AG04450 (cell line): ENCODE data around the gene TSPAN6. TPM values are rescaled to one million over a fixed set of nuclear protein-coding genes. Genes with fewer than 3 reads are reported as not detected.

ENCODE experiments used
- CTCF ChIA-PET: fragments of 300-600, 350-600 bp; formaldehyde crosslinking; extraction: SDS; loops from one replicate; lab custom pipeline; 2022; ENCODE audit warnings: antibody characterized with exemption, inconsistent platforms; lab: Charles Lee
- POLR2A ChIA-PET: fragments of 350-600 bp; formaldehyde crosslinking; extraction: SDS; loops from one replicate; lab custom pipeline; 2021; ENCODE audit warnings: antibody characterized with exemption, inconsistent platforms; lab: Yijun Ruan, JAX
- DNase-seq: peaks from one replicate; pipeline ENCODE4 v3.0.0-alpha.2; 2011; ENCODE audit warnings: low read depth, low spot score
- H3K27ac ChIP-seq: one replicate; pipeline ENCODE4 v1.5.1; 2012; ENCODE audit warnings: low read depth, low read length, control low read depth
- H3K27me3 ChIP-seq: one replicate; pipeline ENCODE4 v1.6.0; 2012; ENCODE audit warnings: low read length; ENCODE audit not compliant: control insufficient read depth, insufficient read depth
- H3K4me3 ChIP-seq: 2 replicates; pipeline ENCODE4 v1.5.1; 2011; ENCODE audit warnings: mild to moderate bottlenecking, low read depth, low read length, control low read depth
- H3K9me3 ChIP-seq: 2 replicates; pipeline ENCODE4 v1.5.1; 2012; ENCODE audit warnings: low read length; ENCODE audit not compliant: control insufficient read depth, insufficient read depth
- polyA plus RNA-seq: library from polyadenylated mRNA; depleted of rRNA; stranded (reverse); fragments of >200 nt; gene quantifications from 2 replicates; pipeline ENCODE4 v1.2.3, GENCODE V29; 2011
- TF ChIP-seq, protein P1 (sequence below): IDR thresholded peaks from 2 replicates; pipeline ENCODE4 v1.5.1; 2011; ENCODE audit warnings: low read depth, low read length, control low read depth, inconsistent platforms

TSPAN6 gene
- polyA plus RNA-seq, 1 experiment, result 49.1 TPM

DNA sequence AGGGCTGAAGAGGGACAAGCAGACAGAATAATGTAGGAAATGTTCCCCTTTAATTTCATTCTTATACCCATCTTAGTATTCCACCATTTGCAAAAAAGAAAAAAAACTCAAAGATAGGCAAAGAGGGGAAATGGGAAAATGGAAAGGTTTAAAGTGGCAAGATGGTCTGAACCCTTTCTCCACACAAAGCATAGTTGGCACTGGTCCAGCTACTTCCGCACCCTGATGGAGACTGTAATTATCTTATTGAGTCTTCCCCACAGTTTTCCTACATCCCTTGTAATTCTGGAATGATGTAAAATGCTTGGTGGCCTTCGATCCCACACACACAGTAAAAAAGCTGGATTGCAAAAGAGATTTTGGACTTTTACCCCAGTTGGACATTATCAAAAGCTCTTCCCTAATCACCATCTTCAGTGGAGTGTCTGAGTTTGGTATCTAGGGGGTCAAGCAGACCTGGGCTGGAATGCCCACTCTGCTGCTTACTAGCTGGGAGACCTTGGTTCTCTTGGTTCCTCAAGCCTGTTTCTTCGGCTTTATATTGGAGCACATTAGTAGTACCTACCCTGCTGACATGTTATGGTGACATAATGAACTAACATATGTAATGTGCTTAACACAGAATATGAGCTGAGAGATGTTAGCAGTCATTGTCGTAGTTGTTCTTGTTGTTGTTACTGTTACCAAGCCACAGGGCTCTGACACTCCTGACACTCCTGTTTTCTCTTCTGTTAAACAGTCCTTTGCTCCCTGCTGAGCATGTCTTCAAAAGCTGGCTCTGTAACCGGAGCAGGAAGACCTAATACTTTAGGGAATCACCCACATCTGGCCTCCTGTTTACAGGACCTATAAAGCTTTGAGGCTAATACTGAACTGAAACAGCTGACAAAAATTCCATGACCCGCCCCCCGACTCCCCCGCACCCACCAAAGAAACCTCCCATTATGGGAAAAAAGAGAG is 12.1 kb upstream of the TSPAN6 start:
- no peaks in the 10 kb centered on the region for H3K27me3 ChIP-seq
- DNase-seq, result peak; percentile 55
- no peaks in the 10 kb centered on the region for H3K9me3 ChIP-seq
- TF ChIP-seq, protein P1, sequence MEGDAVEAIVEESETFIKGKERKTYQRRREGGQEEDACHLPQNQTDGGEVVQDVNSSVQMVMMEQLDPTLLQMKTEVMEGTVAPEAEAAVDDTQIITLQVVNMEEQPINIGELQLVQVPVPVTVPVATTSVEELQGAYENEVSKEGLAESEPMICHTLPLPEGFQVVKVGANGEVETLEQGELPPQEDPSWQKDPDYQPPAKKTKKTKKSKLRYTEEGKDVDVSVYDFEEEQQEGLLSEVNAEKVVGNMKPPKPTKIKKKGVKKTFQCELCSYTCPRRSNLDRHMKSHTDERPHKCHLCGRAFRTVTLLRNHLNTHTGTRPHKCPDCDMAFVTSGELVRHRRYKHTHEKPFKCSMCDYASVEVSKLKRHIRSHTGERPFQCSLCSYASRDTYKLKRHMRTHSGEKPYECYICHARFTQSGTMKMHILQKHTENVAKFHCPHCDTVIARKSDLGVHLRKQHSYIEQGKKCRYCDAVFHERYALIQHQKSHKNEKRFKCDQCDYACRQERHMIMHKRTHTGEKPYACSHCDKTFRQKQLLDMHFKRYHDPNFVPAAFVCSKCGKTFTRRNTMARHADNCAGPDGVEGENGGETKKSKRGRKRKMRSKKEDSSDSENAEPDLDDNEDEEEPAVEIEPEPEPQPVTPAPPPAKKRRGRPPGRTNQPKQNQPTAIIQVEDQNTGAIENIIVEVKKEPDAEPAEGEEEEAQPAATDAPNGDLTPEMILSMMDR, result no peak
- ChIA-PET POLR2A (interaction anchor here (0.8 to 1.9 kb wide), 4 partner anchors 12 to 36 kb away, joined by 4 to 11 read pairs (median 4); partner anchors contain the start of gene TSPAN6), CTCF (interaction anchor here (0.6 to 5.5 kb wide), 5 partner anchors 12 to 137 kb away, joined by 3 to 47 read pairs (median 6); partner anchors contain the start of gene TSPAN6)
- H3K4me3 ChIP-seq, result peak overlapping the region; percentile 32; the same call in 1 of the 2 replicates
- H3K27ac ChIP-seq, result peak overlapping the region; percentile 94

DNA sequence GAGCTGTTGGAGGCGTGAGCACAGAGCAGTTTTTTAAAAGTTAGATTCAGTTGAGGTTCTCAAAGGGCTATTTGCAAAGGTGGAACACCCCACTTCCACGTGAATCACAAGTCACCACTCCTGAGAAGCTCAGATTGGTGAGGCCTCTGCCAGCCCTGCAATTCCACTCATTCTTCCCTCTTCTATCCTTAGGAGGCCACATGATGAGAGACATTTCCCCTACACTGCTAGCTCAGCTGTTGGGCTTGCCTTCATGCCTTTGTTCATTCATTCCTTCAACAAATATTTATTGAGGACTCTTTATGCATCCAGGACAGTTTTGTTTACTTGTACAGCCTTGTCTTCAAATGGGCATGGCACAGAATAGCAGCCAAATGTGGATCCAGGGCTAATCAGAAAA is 11.1 kb upstream of the TSPAN6 start:
- H3K4me3 ChIP-seq, result no peak overlapping the region
- no peak for DNase-seq
- H3K27me3 ChIP-seq, result no peaks in the 10 kb centered on the region
- TF ChIP-seq, protein P1, result no peak
- POLR2A ChIA-PET, result no interaction called here
- H3K27ac ChIP-seq, result peak overlapping the region; percentile 52
- no peaks in the 10 kb centered on the region for H3K9me3 ChIP-seq
- CTCF ChIA-PET, result interaction anchor here (0.5 to 5.5 kb wide), 5 partner anchors 11 to 136 kb away, joined by 3 to 47 read pairs (median 3); partner anchors contain the start of gene TSPAN6

DNA sequence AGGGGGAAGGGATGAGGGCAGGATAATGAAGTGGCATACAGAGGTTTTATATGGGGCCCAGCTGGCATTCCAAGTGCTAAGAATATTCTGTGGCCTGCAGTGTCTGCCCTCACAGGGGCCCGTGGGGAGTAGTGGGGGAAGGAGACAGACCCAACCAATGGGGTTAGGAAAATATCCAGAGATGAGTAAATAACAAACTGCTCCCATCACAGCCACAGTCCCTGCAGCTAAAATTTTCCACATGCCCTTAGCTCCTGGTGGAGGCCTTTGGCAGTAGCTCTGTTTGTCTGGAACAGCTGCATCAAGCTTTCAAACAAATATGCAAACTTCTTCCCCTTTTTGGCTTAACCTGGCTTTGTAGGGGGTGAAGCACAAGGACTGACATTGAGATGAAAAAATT is 10.5 kb upstream of the TSPAN6 start:
- ChIA-PET POLR2A (no interaction called here), CTCF (interaction anchor here (0.6 to 5.5 kb wide), 5 partner anchors 10 to 135 kb away, joined by 3 to 47 read pairs (median 6); partner anchors contain the start of gene TSPAN6)
- Histone ChIP-seq H3K4me3 (no peak overlapping the region), H3K27me3 (no peaks in the 10 kb centered on the region), H3K27ac (peak overlapping the region; percentile 47), H3K9me3 (no peaks in the 10 kb centered on the region)
- DNase-seq, result no peak
- TF ChIP-seq, protein P1, result peak; percentile 29; the same call in 1 of the 2 replicates

DNA sequence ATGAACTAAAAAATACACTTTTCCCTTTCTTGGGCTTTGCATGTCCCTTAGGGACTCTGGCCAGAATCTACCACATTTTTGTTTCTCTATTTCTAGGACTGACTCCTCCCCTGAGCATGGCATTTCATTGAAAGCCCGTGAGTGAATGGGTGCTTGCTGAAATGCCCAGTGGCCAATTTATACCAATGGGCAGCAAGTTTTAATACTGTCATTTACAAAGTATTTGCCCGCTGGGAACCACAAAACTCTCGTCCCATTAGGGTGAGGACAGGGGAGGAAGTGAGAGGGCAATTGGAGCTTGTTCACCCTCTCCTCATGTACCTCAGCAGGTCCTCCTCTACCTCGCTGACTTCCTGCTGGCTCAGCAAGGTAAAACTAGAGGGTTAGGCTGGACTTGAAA is 8.5 kb upstream of the TSPAN6 start:
- peak overlapping the region; percentile 65 for H3K4me3 ChIP-seq
- TF ChIP-seq, protein P1, result no peak
- H3K27me3 ChIP-seq, result no peaks in the 10 kb centered on the region
- H3K27ac ChIP-seq, result no peak overlapping the region
- H3K9me3 ChIP-seq, result no peaks in the 10 kb centered on the region
- DNase-seq, result no peak
- ChIA-PET POLR2A (interaction anchor here (0.5 kb wide), 1 partner anchor 9 kb away, joined by 3 read pairs; no protein-coding TSS in a partner anchor), CTCF (interaction anchor here (0.7 to 5.5 kb wide), 4 partner anchors 8 to 123 kb away, joined by 3 to 47 read pairs (median 5); partner anchors contain the start of gene TSPAN6)
